ENCODE data around the gene ATP5MC3.

The ATP5MC3 gene

GRCh38 chr2:175168564-175168945, 13.0 kb downstream of the ATP5MC3 start:
- DNase-seq (ENCODE audit: low read depth) = no peak
- no peak for TF ChIP-seq CTCF (IDR thresholded peaks at IDR 0.05; ENCODE audit: low read depth, low read length, missing control alignments)
- peak overlapping the region; percentile 79 for H3K4me3 ChIP-seq (ENCODE audit: low read depth, low read length)

- no peak for TF ChIP-seq CTCF (IDR thresholded peaks at IDR 0.05; ENCODE audit: low read depth, low read length, missing control alignments)
- H3K4me3 ChIP-seq (ENCODE audit: low read depth, low read length) = peak within 1 kb of the TSS; percentile 99
- DNase-seq (ENCODE audit: low read depth) = peak; percentile 99
Observed at GRCh38 chr2:175167792-175168563, 13.5 kb downstream of the ATP5MC3 start, which contains the start of gene ATF2. ATF2 (minus strand) TSS chr2:175168203; CDS start chr2:175136443, 31,760 bp downstream.

GRCh38 chr2:175167076-175167791, 14.3 kb downstream of the ATP5MC3 start:
- DNase-seq (ENCODE audit: low read depth) = no peak
- no peak for TF ChIP-seq CTCF (IDR thresholded peaks at IDR 0.05; ENCODE audit: low read depth, low read length, missing control alignments)
- peak overlapping the region; percentile 99 for H3K4me3 ChIP-seq (ENCODE audit: low read depth, low read length)

GRCh38 chr2:175166216-175166824, 15.2 kb downstream of the ATP5MC3 start:
- no peak for DNase-seq (ENCODE audit: low read depth)
- TF ChIP-seq CTCF (IDR thresholded peaks at IDR 0.05; ENCODE audit: low read depth, low read length, missing control alignments) = no peak
- peak overlapping the region; percentile 99; the same call in 1 of the 2 replicates for H3K4me3 ChIP-seq (ENCODE audit: low read depth, low read length)

- TF ChIP-seq CTCF (IDR thresholded peaks at IDR 0.05; ENCODE audit: low read depth, low read length, missing control alignments) = no peak
- DNase-seq (ENCODE audit: low read depth) = no peak
Observed at GRCh38 chr2:175164235-175164634, 17.3 kb downstream of the ATP5MC3 start.

GRCh38 chr2:175158894-175159293, 22.6 kb downstream of the ATP5MC3 start:
- no peak for TF ChIP-seq CTCF (IDR thresholded peaks at IDR 0.05; ENCODE audit: low read depth, low read length, missing control alignments)
- no peak for DNase-seq (ENCODE audit: low read depth)
- H3K4me3 ChIP-seq (ENCODE audit: low read depth, low read length) = no peak overlapping the region

More at GRCh38 chr2:175164235-175164634, 17.3 kb downstream of the ATP5MC3 start:
- no peak overlapping the region for H3K4me3 ChIP-seq (ENCODE audit: low read depth, low read length)
